Skin of body (tissue), 2 donors: ENCODE data around the gene PROSER2. TPM values are rescaled to one million over a fixed set of nuclear protein-coding genes. Genes with fewer than 3 reads are reported as not detected.
A peak's percentile ranks its signal among the peaks of the same experiment; 100 is the strongest.

Experiments used
- DNase-seq: peaks from one replicate; lab custom pipeline; 2025; lab: John Stamatoyannopoulos, UW
- total RNA-seq: library from RNA; depleted of rRNA; stranded (reverse); fragments of >200 nt; gene quantifications from one replicate; pipeline ENCODE4 v1.2.3, GENCODE V29; 2014

The PROSER2 gene, protein sequence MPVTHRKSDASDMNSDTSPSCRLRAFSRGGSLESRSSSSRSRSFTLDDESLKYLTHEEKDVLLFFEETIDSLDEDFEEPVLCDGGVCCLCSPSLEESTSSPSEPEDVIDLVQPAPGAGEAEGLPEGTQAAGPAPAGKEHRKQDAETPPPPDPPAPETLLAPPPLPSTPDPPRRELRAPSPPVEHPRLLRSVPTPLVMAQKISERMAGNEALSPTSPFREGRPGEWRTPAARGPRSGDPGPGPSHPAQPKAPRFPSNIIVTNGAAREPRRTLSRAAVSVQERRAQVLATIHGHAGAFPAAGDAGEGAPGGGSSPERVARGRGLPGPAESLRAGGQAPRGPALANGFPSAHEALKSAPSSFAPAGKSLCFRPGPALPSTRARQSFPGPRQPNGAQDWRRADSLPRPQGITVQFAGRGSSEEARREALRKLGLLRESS
- 4.9 TPM for total RNA-seq

DNA sequence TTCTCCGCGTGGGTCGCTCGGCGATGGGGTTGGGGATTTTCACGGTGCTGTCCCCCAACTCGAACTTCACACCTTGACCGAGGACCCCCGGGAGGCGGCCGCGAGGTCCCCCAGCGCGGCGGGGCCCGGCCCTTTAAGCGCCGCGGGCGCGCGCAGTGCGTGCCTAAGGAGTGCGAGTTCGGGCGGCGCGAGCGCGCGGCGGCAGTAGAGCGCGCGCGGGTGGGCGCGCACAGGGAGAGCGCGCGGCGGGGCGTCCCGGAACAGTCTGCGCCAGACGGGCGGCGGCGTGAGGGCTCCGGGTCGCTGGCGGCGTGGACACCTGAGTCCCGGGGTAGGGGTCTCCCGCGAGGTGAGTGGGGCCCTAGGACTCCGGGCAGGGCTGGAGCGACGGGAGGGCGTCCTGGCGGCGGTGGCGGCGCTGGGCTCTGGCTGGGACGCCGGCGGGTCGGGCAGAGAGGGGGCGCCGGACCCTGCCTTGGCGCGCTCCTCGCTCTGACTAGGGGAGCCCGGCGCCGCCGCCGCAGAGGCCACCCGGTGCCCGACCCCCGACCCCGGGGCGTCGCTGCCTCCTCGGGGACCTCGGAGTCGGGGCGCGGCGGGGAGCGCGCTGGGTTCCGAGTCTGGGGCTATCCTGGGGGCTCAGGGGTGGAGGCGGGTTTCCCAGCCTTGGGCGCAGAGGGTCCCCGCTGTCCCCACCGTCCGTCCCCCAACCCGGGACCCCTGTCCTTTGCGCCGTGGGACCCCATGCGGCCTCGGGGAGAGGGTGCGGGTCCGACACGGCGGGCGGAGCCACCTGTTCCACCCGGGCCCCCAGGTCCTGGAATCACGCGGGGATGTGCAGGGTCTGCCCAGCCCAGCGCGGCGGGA, at the start of gene PROSER2:
PROSER2 (plus strand) TSS at position 235 of the 867 bp plus-strand sequence. CDS start 28,722 bp downstream, outside the sequence.
- DNase-seq = peak; percentile 20

DNA sequence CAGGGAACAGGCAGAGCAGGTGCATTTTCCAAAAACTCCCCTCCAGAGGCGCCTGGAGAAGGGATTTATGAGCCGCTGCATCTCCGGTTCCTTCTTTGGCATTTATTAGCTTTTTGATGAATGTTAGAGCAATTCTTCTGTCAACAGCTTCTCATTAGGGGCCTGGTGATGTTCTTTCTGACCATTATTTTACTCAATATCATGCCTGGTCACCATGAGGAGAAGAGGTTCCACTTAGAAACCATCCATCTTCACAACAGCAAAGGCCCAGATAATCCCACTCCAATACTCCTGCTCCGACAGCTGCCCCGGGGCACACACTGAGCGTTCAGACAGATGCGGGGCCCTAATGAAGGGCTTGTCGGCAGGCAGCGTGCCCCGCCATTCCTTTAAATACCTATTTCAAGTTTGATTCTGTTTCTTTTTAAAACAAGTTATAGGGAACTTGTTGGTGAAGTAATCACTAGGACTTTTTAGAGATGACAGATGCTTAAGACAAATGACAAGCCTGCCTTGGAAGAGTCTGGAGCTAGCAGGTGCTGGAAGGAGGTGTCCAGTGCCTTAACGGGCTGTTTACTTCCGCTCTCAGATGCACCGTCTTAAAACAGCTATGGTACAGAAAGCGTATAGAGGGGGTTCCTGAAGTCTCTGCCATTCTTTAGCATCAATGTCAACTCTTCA, 49.3 kb upstream of the PROSER2 start:
- DNase-seq = no peak

DNA sequence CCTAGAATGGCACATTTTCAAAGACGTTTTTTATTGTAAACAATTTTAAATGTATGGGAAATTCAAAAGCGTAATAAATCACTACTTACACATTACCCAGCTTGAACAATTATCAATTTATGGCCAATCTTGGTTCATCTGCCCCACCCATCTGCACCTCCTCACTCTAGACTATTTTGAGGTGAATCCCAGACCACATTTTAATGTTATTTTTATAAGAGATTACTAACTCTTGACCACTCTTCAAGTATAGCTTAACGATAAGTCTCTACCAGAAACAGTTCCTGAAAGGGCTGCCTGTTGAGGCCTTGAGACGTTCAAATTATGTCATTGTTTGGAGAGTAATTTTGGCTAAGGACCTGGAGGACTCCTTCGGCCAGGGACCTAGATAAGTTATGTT, 47.7 kb upstream of the PROSER2 start:
- no peak for DNase-seq

DNA sequence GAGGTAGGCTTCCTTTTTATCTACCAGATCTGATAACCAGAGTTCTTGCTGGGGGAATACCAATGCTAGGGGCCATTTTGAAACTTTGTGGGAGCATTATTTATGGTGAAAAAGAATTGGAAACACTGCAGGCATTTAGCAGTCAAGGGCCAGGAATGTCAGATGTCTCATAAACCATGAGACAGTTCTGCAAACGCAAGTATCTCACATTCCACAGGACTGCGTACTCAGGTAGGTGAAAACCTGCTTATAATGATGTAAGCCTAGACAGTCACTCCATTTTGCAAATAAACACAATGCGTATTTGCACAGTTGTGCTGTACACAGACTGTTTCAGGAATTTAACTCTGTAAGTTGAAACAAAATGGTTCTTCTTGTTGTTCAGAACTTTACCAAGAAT, 47.1 kb upstream of the PROSER2 start:
- no peak for DNase-seq

DNA sequence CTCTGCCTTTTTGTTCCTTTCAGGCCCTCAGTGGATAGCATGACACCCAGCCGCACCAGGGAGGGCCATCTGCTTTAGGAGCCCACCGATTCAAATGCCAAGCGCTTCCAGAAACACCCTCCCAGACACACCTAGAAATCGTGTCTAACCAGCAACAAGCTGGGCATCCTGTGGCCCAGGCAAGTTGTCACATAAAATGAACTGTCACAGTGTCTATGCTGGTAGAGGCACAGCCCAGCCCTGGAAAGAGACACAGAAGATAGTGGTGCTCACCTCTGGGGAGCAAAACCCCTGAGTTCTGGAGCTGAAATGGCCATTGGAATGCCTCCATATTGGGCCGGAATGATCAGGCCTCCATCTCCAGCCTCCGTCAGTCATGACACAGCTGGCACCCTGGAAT, 42.0 kb upstream of the PROSER2 start:
- no peak for DNase-seq

DNA sequence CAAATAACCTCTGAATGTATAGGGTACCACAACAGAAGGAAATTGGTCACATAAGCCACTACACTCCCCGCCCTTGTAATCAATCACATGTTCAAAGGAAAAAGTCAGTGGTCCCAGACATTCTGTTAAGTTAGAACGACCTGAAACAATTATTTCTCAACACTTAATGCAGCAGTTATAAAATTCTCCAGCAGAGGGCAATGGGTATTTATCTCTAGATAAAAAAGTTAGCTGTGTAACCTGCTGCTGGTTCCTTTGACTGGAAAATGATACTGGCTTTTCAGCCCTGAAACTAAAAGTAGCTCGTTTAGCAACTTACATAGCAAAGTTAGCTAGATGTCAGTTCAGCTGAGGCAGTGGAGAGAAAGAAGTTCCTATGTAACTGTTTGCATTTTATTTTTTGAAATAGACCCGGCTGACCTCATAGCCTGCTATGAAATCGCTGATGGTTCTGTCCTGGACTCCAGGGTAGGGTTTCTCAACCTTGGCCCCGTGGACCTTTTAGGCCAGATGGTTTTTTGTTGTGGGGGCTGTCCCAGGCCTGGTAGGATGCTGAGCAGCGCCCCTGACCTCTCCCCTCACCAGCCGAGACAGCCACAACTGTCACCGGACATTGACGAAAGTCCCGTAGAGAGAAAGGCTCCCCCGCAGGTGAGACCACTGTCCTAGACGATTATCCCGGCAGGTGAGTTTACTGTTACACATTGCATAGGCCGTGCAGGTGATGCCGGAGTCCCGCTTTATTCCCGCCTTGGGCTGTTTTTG, 40.2 kb upstream of the PROSER2 start:
- peak; percentile 19 for DNase-seq

DNA sequence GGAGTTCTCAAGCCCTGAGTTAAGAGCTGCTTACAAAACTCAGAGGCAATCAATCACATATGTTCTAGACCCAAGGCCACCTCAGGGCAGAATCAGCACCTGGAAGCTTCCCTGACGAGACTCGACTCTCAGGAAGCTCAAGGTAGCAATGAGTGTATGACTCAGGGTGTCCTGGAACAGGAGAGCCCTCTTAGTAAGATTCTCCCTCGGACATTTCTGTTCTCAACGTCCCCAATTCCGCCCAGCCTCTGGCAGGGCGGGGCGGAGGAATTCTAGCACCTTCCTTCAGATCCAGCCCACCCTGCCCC, 39.6 kb upstream of the PROSER2 start:
- no peak for DNase-seq

DNA sequence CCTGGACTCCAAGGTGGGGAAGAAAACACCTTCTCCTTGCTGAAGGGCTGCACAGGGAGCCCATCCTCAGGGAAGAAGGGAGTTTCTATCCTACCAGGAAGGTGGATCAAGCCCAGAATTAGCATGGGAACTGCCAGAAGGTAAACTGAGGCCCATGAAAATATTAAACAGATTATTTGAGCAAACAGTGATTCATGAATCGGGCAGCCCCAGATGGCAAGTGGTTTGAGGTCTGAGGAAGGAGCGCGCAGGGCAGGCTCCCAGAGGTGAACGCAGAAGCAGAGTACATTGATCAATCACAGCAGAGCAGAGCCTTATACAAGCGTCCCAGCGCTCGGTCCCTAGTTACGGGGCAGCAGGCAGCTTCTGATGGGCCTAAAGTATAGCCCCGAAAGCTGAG, 35.8 kb upstream of the PROSER2 start:
- DNase-seq = no peak

DNA sequence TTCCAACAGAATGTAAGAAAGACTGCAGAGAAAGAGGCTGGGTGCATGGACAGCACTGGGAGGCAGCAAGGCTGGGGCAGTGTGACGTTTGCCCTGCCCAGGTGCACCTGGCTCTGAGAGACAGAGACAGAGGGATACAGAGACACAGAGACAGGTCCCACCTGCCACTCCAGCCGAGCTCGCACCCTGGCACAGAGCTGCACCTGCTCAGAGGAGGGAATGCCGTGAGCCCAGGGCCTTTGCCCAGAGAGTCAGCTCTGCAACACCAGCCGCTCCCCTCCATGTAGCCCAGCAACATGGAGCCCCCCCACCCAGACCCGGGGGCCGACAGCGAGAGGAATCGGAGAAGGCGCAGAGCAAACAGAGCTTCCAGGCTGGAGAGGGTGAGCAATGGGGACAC, 35.3 kb upstream of the PROSER2 start:
- no peak for DNase-seq

DNA sequence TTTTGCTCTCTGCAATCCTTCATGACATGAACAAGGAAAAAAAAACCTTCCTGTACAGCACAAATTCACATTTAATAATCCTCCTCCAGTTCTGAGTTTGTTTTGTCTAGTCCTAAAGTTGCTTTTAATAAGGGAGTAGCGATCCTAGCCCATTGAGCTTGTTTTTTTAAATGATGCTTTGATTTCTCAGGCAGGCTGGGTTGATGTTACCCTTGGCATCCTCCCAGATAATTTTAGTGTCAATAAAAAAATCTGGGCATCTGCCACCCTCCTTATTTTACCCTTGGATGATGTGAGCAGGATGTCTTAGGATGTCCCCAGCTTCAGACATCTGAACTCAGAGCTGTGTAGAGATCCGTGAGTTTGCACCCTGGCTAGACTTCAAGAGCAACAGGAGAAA, 33.9 kb upstream of the PROSER2 start:
- DNase-seq = no peak

DNA sequence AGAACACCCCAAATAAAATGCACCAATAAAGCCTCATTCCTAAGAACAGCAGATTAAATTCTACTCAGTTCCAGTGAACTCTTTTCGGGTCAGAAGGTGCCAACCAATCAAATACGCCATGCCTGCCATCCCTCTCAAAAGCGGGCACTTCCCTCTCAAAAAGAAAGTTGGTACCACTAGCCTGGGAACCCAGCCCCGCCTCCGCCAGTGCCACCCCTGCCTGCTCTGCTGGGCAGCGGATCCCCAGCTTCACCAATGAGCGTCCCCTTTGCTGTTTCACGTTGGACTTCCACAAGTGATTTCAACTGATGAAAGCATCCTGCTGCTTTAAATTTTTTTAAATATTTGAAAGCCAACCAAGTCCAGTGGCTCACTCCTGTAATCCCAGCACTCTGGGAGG, 33.2 kb upstream of the PROSER2 start:
- no peak for DNase-seq

DNA sequence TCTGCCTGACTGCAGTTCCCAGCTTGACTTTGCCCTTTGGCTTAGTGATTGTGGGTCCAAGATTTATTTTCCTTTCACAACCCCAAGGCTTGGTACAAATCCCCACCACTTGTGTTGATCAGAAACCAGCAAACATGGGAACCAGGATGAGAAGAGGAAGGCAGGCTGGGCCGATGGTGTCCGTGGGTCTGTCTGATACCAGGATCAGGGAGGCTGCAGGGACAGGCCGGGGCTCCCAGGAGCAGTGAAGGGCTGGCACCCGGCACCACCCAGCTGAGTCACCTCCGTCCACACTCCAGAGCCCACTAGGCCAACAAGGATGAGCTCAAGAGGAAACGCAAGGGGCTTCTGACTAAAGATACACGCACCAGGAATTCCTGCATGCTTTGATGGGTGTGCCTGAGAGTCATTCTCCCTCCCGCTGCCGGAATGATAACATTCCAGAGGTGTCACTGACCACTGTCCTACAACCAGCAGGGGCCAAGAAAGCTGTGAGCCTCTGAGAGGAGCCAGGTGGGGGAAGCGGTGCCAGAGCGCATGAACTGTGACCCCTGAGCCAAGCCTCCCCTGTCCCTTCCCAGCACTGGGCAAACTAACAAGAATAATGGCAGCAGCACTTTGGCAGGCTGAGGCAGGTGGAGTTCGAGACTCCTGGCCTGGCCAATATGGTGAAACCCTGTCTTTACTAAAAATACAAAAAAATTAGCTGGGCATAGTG, 29.2 kb upstream of the PROSER2 start:
- no peak for DNase-seq

DNA sequence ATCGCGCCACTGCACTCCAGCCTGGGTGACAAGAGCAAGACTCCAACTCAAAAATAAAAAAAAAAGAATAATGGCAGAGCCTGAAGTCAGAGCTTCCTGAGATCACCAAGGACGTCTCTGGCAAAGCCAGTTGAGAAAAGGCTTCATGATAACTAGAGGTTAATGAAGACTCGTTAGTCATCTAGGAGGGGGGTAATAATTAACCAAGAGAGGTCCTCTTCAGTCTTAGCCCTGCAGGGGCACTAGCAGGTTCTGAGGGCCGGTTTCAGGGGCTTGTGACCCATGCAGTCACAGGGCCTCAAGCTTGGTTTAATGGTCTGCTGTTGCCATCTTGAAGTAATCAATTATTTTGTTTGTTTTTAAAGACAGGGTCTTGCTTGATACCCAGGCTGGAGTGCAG, 28.6 kb upstream of the PROSER2 start:
- DNase-seq = no peak

DNA sequence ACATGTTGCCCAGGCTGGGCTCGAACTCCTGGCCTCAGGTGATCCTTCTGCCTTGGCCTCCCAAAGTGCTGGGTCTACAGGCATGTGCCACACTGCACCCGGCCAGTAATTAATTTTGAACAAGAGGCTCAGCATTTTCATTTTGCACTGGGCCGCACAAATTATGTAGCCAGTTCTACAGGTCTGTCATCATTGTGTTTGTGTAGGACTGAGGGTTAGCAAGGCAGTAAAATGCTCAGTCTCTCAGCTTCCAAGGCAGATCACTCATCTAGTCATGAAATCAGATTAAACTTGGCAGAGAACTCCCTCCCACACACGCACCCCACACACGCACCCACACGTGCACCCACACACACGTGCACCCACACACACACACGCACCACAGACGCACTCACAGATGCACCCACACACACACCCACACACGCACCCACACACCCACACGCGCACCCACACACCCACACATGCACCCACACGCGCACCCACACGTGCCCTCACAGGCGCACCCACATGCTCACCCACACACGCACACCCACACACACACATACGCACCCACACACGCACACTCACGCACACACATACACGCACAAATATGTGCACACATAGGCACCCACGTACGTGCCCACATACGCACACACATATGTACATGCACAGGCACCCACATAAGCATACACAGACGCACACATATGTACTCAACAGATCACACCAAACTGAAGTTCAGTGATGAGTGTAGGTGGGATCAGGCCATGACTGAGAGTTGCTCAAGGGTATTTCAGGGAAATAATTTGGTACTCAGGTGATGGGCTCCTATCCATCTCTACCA, 27.8 kb upstream of the PROSER2 start:
- DNase-seq = no peak

DNA sequence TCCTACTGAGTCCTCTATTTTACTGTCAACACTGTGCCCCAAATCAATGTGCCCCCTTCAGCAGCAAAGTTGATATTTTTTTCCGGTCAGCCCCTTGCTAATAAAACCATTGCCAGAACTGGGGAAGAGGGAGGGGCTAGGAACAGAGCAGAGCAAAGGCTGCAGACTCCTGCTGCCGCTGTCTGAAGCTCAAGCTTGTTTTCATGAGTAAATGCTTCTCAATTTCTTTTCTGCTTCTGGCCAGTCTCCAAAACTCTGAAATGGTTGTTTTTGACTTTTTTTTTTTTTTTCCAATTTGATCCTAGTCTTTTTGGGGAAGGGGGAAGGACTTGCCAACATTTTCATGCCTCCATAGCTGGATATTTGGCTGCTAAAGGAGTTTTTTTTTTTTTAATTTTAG, 26.7 kb upstream of the PROSER2 start:
- no peak for DNase-seq

DNA sequence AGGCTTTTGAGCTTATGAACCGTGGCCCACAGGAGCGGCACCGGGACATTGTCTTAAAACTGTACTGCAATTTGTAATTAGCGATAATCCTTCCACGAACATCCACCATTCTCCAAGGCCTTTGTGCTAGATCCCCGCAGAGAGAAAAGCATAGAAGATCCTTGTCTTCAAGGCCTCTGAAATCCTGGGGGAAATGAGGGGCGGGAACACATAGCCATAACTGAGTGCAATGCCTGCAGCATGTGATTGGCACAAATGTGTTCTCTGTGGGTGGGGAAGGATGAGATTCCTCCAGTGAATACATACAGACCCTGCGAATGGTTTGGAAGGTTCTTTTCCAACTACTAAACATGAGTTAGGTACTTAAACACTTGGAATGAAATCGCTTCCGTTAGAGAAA, 25.9 kb upstream of the PROSER2 start:
- no peak for DNase-seq

DNA sequence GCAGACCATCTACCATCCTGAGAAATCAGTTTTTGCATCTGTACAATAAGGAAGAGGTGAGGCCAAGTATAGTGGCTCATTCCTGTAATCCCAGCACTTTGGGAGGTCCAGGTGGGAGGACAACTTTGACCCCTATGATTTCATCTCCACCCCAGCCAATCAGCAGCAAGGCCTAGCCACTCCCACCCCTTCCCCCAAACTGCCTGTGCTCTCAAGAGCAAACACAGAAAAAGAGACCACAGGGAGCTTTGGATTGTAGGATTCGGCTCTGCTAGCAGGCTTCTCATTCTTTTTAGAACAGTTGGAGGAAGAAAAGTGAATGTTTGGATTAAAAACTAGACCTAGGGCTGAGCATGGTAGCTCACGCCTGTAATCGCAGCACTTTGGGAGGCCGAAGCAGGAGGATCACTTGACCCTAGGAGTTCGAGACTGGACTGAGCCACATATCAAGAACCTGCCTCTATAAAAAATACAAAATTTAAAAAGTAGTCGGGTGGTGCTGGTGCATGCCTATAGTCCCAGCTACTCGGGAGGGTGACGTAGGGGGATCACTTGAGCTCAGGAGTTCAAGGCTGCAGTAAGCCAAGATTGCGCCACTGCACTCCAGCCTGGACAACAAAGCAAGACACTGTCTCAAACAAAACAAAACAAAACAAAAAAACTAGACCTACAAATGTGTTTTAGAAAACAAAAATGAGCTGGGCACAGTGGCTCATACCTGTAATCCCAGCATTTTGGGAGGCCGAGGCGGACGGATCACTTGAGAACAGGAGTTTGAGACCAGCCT, 25.1 kb upstream of the PROSER2 start:
- DNase-seq = no peak

DNA sequence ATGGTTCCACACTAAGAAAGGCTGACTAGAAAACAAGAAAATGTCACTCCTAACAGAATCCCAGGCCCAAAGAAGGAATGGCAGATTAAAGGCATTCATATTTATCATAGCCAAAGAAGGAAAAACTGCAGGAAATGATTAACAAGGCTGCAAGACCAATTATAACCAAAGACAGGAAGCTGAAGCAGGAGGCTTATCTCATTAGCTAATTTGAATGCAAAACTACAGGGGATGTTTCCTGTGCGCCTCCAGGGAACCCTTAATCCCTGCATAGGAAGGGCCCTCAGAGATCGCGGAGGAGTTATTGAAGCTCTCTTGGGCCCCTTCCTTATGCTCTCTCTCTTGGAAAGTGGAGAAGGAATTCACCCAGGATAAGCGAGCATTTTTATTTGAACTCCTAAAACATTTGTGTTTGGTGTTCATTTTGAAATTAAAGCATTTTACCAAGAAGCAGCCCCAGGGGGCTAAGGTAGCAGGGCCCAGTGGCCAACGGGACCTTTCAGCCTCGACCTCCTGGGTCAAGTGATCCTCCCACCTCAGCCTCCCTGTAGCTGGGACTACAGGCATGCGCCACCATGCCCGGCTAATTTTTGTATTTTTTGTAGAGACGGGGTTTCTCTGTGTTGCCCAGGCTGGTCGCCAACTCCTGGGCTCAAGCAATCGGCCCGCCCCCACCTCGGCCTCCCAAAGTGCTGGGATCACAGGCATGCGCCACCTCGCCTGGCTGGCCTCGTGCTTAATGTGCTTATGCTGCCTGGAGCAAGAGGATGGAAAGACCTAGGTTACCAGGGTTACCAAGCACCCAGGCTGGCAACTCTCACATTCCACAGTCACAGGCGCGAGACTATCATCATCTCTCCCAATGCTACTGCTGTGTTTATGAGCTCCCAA, 24.1 kb upstream of the PROSER2 start:
- DNase-seq = no peak
